NCI-H1092 treated with DMSO at 0.1 percent for 48 hours (cell line): ENCODE measurements around the gene PYGB.
"Not testable (repeated sequence)": the region's sequence is repeated elsewhere in the genome, so short reads cannot be mapped to it uniquely, and the experiment has no call there.

ENCODE experiments used
- DNase-seq: peaks from one replicate; lab custom pipeline; 2025; lab: John Stamatoyannopoulos, UW

Gene PYGB

GRCh38 chr20:25296094-25297093 lies 48.5 kb downstream of the PYGB start:
- DNase-seq: no peak

DNA sequence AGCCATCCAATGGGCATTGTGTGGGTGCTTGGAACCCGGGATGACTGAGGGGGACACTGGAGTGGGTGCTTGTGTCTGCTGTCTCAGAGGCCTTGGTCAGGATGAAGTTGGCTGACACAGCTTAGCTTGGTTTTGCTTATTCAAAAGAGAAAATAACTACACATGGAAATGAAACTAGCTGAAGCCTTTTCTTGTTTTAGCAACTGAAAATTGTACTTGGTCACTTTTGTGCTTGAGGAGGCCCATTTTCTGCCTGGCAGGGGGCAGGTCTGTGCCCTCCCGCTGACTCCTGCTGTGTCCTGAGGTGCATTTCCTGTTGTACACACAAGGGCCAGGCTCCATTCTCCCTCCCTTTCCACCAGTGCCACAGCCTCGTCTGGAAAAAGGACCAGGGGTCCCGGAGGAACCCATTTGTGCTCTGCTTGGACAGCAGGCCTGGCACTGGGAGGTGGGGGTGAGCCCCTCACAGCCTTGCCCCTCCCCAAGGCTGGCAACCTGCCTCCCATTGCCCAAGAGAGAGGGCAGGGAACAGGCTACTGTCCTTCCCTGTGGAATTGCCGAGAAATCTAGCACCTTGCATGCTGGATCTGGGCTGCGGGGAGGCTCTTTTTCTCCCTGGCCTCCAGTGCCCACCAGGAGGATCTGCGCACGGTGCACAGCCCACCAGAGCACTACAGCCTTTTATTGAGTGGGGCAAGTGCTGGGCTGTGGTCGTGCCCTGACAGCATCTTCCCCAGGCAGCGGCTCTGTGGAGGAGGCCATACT lies 49.4 kb downstream of the PYGB start:
- no peak for DNase-seq

- DNase-seq: no peak
Measured at GRCh38 chr20:25299806-25300205, 51.9 kb downstream of the PYGB start.

GRCh38 chr20:25300496-25301170 lies 52.7 kb downstream of the PYGB start:
- DNase-seq: no peak

DNA sequence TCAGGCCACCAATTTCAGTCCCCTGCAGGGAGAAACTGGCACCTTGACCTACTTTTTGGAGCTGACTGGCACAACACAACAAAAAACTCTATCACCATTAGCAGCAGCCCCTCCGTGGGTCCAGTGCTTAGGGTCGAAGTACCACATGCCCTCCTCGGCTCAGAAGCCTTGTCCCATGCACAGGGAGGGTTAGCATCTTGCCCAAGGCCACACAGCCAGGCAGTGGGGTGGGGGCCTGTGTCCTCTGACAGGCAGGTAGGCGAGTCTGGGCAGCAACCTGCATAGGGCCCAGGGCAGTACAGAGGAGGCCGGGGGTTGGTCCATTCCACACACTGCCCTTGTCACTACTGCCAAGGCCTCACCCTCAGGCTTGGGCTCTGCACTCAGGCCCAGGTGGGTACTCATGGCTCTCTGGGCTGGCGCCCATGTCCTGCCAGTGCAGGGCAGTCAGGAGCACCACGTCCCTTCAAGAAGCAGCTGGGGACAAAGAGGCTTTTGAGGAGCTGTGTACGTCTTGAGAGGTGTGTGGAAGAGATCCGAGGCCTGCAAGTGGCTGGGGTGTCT lies 53.6 kb downstream of the PYGB start:
- DNase-seq: no peak

GRCh38 chr20:25302596-25302995 lies 54.7 kb downstream of the PYGB start:
- DNase-seq: no peak

GRCh38 chr20:25303292-25304024 lies 55.6 kb downstream of the PYGB start:
- no peak for DNase-seq

DNA sequence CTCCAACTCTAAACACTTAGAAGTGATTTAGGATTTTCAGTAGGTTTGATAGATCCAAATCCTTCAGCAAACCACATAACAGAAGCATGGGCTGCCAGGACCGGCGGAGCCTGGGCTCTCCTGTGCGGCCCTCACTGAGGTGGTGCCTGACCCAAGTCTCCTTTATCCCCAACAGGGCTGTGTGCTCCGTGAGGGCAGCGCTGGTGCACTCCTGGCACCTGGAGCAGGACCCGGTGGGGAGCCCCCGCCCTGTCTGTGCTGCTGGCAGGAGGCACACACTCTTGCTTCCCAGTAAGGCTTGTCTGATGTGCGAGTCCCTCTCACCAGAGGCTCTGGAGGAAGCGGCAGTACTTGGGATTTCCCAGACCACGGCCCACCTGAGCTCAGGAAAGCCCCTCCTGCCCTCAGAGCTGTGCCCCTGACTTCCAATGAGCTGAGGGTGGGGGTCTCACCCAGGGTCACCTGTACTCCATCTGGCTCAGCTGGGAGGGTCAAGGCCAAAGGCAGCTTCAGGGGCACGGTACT lies 56.2 kb downstream of the PYGB start:
- DNase-seq: no peak

- DNase-seq: no peak
Measured at GRCh38 chr20:25306991-25307903, 59.4 kb downstream of the PYGB start.

DNA sequence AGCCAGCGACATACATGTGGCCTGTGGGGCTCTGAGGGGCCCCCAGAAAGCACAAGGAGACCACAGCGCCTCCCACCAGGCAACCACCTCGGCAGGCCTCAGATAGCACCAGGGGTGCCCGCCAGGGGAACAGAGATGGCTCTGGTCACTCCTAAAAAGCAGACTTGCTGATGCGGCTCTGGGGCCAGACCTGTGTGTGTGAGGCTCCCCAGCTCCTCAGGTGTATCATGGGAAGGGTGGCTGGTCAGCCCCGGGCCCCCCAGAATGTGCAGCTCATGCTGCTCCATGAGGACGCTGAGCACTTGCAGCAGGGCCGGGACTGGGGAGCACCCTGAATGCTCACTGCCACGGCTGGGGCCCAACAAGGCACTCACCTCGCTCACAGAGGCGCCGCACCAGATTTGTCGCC lies 60.2 kb downstream of the PYGB start:
- no peak for DNase-seq

DNA sequence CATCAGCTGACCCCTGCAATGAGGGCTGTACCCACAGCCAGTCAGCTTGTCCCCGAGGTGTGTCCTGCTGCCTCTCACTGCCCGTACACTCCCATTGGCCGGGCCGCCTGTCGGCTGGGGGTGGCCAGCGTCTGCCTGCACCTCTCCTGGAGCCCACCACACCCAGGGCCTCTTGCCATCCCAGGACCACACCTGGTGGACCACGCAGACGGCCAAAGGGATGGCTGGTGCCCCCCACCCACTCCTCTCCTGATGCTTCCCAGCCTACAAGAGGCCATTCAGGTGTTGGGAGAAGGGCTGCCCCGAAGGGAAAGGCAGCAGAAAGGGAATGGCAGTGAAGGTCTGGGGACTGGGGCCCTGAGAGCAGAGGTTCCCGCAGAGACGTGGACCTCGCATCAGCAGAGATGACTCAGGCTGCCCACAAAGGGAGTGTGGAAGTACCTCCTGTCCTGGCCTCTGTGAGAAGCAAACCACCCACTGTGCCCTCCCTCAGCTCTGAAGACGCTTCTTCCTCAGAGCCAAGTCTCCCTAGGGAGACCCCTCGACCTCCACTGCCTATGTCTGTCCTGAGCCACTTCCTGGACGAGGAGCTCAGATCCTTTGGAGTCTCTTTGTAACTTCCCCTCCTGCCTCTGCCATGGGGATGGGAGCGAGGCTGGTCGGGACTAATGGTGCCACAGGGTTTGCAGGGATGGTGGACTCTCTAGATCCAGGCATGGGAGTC lies 60.9 kb downstream of the PYGB start:
- no peak for DNase-seq

GRCh38 chr20:25309395-25310267 lies 61.7 kb downstream of the PYGB start:
- DNase-seq: no peak

DNA sequence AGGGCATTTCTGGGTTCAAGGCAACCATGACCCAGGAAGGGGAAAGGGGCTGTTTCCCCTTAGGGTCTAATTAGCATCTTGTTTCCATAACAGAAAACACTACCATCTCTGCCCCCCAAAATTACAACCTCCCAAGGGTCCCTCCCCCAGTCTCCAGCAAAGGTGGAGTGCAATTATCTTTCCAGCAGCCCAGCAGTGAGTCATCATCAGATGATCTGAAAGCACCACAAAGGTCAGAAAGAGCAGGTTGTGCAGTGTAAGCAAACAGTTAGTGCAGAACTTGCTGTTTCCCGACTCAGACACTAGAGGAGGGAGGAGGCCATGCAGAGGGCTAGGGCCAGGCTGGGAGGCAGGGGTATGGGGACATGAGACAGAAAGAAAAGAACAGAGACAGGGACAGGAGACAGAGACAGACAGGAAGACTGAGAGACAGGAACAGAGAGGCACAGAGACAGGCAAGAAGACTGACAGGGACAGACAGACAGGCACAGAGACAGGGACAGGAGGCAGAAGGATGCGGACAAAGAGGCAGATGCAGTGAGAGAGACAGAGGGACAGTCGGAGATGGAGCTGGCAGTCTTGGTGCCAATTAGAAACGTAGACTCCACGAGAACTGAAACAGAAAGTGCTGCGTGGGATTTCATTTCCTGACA lies 62.5 kb downstream of the PYGB start:
- no peak for DNase-seq

DNA sequence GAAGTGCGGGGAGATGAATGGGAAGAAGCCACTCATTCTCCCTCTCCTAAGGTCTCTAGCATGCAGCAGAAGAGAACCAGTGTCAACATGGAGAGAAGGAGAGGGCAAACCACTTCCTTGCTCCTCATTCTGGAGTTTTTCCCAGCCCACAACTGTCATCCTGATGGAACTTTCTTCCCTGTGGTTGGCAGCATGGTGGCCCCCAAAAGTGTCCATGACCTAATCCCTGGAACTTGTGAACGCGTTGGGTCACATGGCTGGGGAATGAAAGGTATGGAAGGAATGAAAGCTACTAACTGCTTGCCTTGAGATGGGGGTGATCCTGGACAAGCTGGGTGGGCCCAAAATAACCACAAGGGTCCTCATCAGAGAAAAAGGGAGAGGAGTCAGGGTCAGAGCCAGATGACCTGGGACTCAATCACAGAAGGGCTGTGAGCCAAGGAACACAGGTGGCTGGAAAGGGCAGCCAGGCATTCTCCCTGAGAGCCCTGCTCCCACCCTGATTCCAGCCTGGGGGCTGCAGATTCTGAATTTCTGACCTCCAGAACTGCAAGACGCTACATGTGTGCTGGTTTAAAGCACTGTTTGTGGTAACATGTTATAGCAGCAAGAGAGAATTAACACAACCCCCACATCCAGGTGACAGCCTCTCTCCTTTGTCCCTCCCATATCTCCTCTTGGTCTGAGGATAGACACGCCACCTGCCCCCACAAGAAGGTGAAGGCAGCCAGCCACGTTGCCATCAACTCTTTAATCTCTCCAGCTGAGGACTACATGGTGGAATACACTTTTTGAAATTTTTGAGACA lies 63.2 kb downstream of the PYGB start:
- no peak for DNase-seq

GRCh38 chr20:25312716-25313115 lies 64.8 kb downstream of the PYGB start:
- not testable (repeated sequence) for DNase-seq

- DNase-seq: no peak
Measured at GRCh38 chr20:25313593-25313992, 65.7 kb downstream of the PYGB start.
